Measurements from ENCODE around the gene CAMK2B.

The CAMK2B gene

DNA sequence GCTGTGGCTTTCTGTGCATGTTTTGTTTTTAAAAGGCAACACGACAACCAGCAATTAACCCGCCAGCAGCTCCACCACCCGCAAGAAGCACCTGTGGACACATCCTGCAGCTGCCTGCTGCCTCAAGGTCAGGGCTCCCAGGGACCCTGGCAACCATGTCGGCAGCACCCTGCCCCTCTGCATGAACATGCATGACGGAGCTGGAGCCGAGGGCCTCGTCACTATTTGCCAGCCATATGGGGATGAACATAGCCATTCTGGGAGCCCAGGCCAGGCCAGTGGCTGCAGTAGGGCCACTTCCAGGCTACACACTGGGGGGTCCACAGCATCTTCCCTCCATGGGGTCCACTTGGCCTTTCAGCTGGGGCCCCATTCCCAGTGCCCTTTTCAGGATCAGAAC lies 52.9 kb downstream of the CAMK2B start:
- no peak for DNase-seq

- no peak for DNase-seq
Observed at GRCh38 chr7:44269943-44270493, 55.4 kb downstream of the CAMK2B start.

GRCh38 chr7:44269417-44269816 lies 56.0 kb downstream of the CAMK2B start:
- DNase-seq: no peak

GRCh38 chr7:44268671-44269070 lies 56.7 kb downstream of the CAMK2B start:
- DNase-seq: no peak

DNA sequence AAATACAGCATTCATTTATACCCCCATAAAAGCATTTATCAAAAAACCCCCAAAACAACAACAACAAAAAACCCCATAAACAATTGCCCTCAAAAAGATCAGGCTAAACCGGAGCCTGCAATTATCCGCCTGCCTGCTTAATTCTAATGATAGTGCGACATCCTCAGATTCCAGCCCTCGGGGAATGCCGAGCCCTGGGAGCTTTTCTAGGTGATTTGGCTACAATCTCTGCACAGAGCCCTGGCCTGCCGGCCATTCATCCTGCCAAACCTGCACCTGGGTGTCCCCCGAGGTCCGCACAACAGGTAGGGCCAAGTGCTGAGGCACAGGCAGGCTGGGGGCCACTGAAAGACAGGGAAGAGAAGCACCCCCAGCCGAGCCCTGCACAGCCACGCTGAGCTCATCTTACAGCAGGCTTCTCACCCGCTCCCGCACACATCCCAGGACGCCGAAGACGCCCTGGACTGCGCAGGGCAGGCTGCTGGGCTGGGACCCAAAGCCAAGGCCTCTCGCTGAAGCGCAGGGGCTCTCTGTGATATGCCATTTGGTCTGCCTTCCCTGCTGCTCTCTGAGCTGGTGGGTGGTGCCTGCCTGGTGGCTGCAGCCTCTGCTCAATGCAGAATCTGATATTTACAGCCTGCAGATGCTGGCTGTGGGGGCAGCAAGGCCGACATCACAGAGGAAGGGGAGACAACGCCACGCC lies 57.5 kb downstream of the CAMK2B start:
- DNase-seq: no peak

DNA sequence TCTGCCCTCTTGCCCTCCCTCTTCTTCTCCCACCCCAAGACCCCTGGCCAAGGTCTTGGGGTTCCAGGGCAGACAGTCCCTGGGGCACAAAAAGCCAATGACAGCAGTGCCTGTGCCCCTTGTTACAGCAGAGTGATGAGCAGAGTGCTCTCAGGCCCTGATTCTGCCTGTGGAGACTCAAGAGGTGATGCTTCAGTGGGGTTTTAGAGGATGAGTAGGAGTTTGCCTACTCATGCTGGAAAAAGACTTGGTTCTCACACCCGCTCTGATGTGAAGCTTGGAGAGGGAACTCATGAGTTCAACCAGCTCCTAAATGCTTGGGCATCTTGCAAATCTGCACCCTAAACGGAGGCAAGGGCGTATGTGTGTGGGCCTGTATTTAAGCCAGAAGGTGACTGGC lies 58.2 kb downstream of the CAMK2B start:
- DNase-seq: no peak

DNA sequence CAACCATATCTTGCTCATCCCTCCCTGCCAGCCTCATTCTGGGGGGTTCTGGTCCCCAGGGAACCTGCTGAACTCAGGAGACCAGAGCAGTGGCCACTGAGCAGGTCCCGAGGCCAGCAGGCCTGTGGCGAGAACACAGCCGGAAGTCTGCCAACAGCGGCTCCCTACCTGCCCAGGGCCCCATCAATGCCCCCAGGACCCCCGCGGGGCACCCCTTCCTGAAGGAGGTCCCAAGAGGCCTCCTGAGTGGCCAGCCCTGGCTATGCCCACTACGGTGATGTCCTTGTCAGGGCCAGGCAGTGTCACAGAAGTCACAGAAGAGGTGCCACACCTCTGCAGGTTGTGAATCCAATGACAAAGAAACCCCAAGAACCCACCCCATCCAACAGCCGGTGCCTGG lies 58.9 kb downstream of the CAMK2B start:
- no peak for DNase-seq

GRCh38 chr7:44265728-44266127 lies 59.7 kb downstream of the CAMK2B start:
- no peak for DNase-seq

- peak; percentile 19 to 39 for DNase-seq
Observed at GRCh38 chr7:44264221-44264931, 61.0 kb downstream of the CAMK2B start.

DNA sequence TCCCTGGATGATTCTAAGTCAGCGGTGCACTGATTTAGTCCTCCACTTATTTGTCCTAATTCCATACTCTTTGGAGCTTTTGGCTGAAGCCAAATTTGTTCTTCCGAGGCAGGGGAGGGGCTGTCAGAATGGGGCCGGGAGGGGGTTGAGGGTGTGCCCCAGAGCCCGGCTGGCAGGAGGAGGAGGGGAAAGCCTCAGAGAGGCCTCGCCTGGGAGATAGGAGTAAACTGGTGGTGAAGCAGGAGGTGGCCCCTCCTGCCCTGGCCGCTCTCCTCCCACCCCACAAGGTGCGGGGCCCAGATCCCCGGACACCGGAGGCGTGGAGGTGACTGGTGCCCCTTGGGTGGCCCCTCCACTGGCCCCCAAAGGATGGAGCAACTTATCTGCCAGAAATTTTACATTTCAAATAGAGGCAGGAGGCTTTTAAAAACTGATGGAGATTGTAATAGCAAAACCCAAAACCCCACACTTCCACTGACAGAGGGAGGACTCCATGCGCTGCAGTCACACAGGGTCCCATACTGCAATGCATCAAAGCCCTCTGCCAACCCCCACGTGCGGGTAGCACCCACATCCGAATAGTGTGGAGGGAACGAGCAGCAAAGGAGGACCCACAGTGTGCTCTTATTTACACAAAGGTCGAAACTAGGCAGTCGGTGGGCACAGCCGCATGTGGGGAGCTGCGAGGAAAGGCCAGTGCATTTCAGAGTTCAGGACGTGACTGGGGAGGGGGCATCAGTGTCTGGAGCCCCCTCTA lies 61.9 kb downstream of the CAMK2B start:
- no peak for DNase-seq

DNA sequence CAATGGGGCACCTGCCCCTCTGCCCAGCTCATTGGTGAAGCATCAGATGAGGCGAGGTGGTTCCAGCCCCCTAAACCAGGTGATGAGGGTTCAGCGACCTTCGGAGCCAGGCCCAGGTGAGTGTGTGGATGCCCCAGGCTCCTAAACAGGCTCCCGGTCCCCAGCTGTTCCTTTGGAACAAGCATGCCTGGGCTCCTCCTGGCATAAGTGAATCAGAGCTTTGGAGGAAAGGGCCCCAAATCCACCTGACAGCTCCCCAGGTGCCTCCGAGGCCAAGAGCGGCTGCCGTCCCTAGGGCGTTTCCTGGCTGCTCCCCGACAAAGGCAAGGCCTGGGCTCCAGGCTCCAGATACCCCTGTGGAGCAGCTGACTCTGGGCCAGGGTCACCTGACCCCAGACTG lies 63.4 kb downstream of the CAMK2B start:
- DNase-seq: no peak

DNA sequence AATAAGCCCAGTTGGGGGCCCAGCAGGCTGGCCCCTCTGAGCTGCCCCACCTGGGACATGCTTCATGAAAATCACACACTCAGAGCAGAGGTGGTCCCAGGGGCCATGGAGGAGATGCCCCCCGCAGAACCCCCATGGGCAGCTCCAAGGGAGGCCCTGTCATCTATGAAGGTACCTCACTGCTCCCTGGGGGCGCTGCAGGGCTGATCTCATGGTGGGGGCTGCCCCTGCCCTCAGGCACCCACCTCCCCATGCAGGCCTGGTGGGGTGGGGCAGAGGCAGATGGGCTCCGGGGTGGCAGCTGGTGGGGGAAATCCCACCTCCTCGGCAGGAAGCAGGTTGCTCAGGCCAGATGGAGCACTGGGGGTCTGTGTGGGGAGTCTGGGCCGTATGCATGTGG lies 64.2 kb downstream of the CAMK2B start:
- DNase-seq: no peak

DNA sequence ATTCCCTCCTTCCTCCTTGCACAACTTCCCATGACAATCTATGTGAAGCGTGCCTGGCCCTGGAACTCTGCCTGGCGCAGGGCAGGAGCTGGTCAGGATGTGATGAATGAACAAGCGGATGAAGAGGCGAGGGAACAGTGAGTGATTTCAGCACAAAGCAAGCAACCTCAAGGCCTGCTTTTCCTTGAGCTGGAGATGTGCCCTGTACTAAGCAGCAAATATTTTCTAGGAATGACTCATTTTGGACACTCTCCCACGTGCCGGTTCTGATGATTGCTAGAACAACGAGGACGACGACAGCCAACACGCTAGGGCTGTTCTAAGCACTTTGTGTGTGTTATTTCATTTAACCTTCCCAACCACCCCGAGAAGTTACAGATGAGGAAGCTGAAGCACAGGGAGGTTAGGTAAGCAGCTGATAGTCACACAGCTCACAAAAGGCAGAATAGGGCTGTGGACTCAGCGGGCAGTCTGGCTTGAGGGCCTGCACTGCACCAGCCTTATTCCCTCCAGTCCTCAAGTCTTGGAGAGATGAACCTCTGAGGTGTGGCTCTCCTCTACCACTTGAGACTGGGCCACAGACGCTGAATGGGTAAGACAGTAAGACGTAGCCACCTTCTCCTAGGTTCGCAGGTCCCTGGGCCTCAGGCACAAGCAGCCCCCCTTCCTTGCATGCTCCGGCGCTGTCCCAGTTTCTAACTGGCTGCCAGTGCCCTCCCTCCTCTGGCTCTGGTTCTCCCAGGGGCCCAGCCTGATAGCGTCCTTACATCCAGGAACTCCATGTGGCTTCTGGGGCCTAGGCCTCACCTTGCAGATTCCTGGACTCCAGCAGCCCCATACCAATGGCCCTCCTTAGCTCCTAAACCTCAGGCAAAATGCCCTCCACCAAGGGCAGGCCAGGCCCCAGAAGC lies 65.6 kb downstream of the CAMK2B start:
- DNase-seq: no peak

GRCh38 chr7:44258865-44259546 lies 66.4 kb downstream of the CAMK2B start:
- DNase-seq: no peak

GRCh38 chr7:44258423-44258760 lies 67.0 kb downstream of the CAMK2B start:
- no peak for DNase-seq

DNA sequence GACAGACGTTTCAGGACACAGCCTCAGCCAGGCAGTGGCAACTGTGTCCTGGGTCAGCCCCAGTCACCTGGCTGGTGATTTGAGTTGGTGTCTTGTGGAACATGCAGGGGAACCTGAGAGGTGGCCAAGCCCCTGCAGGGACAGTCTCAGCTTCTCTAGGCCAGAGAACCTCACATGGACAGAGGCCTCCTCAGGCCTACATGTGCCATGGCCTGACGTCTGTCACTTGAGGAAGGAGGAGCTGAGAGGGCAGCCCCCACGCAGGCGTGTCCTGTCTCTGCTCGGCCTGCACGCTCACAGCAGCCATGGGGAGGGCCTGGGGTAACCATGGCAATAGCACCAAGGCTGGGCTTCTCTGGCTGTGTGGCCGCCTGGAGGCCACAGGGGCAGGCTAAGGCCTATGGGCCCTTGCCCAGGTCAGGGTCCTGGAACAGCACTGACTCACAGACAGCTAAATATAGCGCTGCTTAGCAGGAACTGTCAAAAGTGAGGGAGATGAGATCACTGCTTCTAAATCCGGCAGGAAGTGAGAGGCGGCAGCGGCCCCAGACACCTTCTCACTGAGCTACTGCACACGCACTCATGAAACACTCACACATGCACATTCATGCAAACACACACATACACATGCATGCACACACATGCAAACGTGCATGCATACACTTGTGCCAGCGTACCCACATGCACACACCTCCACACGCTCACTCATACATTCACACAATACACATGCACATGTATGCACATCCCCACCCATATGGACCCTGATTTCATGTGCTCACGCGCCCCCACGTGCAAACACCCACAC lies 67.6 kb downstream of the CAMK2B start:
- no peak for DNase-seq

DNA sequence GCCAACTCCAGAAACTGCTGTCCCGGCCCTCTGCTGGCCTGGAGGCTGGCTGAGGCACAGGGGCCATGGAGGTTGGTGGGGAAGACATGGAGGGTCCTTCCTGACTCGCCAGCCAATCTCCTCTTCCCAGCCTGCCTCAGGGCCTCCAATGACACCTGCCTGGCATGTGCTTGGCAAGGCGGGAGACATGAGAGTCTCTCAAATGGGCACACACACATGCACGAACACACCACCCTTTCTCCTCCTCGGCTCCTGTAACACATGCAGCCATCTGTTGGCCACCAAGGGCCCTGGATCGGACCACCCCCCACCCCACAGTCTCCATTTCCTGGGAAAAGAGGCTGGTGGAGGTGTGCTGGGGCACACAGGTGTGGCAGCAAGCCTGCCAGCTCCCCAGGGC lies 68.2 kb downstream of the CAMK2B start:
- no peak for DNase-seq

DNA sequence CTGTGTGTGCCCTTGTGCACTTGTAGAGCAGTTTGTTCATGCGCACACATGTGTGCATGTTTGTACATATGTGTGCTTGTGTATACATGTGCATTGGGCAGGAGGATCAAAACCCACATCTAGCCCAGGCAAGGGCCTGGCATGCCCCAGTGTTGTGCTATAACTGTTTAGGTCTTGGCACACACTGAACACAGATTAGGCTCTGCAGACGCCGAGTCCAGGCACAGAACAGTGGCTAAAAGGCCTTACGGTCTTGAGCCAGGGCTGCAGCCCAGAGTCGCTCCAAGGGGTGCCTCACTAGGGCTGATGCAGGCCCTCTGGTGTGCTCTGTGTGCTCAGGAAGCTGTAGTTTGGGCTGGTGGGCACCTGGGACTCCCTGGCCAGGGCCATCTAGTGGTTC lies 68.9 kb downstream of the CAMK2B start:
- DNase-seq: no peak

DNA sequence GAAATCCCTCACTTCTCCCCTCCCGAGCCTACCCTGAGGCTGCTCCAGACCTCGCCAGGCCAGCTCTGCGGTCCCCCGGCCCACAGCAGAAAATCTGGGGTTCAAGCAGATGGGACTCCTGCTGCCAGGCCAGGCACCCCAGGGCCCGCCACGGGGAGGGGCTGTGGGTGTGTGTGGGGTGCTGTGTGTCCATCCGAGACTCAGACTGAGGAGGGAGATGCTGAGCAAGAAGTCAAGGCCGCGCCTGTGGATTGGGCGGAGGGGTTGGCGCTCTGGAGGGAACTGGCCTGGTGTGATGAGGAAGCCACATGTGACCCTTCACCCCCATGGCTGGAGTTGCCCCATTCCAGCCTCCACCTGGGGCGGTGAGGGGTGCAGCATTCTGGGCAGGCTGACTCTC lies 73.5 kb downstream of the CAMK2B start:
- DNase-seq: no peak

DNA sequence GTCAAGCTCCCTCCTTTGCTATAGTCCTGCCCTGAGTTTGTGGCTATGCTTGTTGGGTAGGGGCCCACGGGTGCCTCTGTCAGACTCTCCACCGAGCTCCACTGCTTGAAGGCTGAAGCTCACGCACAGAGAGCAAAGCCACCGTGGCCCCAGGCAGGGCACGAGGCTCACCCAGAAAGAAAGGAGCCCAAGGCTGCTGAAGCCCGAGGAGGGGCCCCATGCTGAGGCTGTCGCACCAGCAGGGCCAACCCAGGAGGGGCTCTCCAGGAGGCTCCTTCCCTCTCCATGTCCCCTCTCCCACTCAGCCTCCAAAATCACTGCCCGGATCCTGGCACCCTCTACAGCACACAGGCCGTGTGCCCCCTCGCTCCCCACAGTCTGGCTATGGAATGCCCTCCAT lies 74.1 kb downstream of the CAMK2B start:
- DNase-seq: no peak

GRCh38 chr7:44249639-44250234 lies 75.7 kb downstream of the CAMK2B start:
- no peak for DNase-seq

Data from NCI-H187 (cell line).